ENCODE measurements around the gene CNIH4. TPM values are rescaled to one million over a fixed set of nuclear protein-coding genes. Genes with fewer than 3 reads are reported as not detected.
A peak's percentile ranks its signal among the peaks of the same experiment; 100 is the strongest.

Gene CNIH4
- total and polyA plus RNA-seq, 10 of the 15 experiments (the other 5 are each of a cell fraction or from before 2014, with no cell fraction given): 23.2 to 173 (median 51.4) TPM

DNA sequence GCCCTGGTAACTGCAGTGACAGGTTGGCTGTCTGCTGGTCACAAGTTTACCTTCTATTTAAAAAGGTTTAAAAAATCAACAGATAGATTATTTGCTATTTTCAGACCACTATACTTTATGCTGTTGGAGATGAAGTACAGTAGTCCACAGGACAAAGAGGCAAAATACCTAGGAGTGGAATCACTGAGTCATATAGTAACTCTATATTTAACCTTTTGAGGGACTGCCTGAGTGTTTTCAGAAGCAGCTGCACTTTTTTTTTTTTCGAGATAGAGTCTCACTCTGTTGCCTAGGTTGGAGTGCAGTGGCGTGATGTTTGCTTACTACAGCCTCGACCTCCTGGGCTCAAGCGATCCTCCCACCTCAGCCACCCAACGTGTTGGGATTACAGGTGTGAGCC, 11.7 kb downstream of the CNIH4 start (continued):
- TF ChIP-seq, protein P1, sequence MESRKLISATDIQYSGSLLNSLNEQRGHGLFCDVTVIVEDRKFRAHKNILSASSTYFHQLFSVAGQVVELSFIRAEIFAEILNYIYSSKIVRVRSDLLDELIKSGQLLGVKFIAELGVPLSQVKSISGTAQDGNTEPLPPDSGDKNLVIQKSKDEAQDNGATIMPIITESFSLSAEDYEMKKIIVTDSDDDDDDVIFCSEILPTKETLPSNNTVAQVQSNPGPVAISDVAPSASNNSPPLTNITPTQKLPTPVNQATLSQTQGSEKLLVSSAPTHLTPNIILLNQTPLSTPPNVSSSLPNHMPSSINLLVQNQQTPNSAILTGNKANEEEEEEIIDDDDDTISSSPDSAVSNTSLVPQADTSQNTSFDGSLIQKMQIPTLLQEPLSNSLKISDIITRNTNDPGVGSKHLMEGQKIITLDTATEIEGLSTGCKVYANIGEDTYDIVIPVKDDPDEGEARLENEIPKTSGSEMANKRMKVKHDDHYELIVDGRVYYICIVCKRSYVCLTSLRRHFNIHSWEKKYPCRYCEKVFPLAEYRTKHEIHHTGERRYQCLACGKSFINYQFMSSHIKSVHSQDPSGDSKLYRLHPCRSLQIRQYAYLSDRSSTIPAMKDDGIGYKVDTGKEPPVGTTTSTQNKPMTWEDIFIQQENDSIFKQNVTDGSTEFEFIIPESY (IDR thresholded peaks at IDR 0.05): no peak
- TF ChIP-seq RBBP5 (conservative IDR thresholded peaks at IDR 0.05) (no peak), SMARCA5 (IDR thresholded peaks at IDR 0.05) (no peak), YBX1 (IDR thresholded peaks at IDR 0.05) (no peak), RAD21 (IDR thresholded peaks at IDR 0.05; ENCODE audit: insufficient read depth, low read depth, low read length) (no peak), CEBPB (IDR thresholded peaks at IDR 0.05; ENCODE audit: borderline replicate concordance in 1 of 2, low read depth in 2 of 2, low read length in 2 of 2) (no peak), SIN3A (IDR thresholded peaks at IDR 0.05; ENCODE audit: low read depth, low read length) (no peak), EED (IDR thresholded peaks at IDR 0.05; ENCODE audit: low read depth) (peak; percentile 30; the same call in 1 of the 2 replicates), KDM1A (IDR thresholded peaks at IDR 0.05; ENCODE audit: borderline replicate concordance) (no peak), POU2F2 (IDR thresholded peaks at IDR 0.05; ENCODE audit: borderline replicate concordance, low read depth, low read length) (no peak), RAD51 (IDR thresholded peaks at IDR 0.05) (no peak), PAX5 (IDR thresholded peaks at IDR 0.05; ENCODE audit: borderline replicate concordance, low read depth, low read length) (no peak), ASH2L (IDR thresholded peaks at IDR 0.05; ENCODE audit: borderline replicate concordance, low read depth) (no peak), POLR2A (IDR thresholded peaks at IDR 0.05; ENCODE audit: low read depth, low read length) (no peak)
- TF ChIP-seq, protein P2, sequence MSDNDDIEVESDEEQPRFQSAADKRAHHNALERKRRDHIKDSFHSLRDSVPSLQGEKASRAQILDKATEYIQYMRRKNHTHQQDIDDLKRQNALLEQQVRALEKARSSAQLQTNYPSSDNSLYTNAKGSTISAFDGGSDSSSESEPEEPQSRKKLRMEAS (IDR thresholded peaks at IDR 0.05; ENCODE audit: low read depth, low read length): no peak
- TF ChIP-seq, protein P3, sequence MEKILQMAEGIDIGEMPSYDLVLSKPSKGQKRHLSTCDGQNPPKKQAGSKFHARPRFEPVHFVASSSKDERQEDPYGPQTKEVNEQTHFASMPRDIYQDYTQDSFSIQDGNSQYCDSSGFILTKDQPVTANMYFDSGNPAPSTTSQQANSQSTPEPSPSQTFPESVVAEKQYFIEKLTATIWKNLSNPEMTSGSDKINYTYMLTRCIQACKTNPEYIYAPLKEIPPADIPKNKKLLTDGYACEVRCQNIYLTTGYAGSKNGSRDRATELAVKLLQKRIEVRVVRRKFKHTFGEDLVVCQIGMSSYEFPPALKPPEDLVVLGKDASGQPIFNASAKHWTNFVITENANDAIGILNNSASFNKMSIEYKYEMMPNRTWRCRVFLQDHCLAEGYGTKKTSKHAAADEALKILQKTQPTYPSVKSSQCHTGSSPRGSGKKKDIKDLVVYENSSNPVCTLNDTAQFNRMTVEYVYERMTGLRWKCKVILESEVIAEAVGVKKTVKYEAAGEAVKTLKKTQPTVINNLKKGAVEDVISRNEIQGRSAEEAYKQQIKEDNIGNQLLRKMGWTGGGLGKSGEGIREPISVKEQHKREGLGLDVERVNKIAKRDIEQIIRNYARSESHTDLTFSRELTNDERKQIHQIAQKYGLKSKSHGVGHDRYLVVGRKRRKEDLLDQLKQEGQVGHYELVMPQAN (conservative IDR thresholded peaks at IDR 0.05): no peak
- TF ChIP-seq, protein P4, sequence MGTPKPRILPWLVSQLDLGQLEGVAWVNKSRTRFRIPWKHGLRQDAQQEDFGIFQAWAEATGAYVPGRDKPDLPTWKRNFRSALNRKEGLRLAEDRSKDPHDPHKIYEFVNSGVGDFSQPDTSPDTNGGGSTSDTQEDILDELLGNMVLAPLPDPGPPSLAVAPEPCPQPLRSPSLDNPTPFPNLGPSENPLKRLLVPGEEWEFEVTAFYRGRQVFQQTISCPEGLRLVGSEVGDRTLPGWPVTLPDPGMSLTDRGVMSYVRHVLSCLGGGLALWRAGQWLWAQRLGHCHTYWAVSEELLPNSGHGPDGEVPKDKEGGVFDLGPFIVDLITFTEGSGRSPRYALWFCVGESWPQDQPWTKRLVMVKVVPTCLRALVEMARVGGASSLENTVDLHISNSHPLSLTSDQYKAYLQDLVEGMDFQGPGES (IDR thresholded peaks at IDR 0.05): no peak
- TF ChIP-seq, protein P5, sequence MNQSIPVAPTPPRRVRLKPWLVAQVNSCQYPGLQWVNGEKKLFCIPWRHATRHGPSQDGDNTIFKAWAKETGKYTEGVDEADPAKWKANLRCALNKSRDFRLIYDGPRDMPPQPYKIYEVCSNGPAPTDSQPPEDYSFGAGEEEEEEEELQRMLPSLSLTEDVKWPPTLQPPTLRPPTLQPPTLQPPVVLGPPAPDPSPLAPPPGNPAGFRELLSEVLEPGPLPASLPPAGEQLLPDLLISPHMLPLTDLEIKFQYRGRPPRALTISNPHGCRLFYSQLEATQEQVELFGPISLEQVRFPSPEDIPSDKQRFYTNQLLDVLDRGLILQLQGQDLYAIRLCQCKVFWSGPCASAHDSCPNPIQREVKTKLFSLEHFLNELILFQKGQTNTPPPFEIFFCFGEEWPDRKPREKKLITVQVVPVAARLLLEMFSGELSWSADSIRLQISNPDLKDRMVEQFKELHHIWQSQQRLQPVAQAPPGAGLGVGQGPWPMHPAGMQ (IDR thresholded peaks at IDR 0.05; ENCODE audit: borderline replicate concordance): no peak
- TF ChIP-seq, protein P6, sequence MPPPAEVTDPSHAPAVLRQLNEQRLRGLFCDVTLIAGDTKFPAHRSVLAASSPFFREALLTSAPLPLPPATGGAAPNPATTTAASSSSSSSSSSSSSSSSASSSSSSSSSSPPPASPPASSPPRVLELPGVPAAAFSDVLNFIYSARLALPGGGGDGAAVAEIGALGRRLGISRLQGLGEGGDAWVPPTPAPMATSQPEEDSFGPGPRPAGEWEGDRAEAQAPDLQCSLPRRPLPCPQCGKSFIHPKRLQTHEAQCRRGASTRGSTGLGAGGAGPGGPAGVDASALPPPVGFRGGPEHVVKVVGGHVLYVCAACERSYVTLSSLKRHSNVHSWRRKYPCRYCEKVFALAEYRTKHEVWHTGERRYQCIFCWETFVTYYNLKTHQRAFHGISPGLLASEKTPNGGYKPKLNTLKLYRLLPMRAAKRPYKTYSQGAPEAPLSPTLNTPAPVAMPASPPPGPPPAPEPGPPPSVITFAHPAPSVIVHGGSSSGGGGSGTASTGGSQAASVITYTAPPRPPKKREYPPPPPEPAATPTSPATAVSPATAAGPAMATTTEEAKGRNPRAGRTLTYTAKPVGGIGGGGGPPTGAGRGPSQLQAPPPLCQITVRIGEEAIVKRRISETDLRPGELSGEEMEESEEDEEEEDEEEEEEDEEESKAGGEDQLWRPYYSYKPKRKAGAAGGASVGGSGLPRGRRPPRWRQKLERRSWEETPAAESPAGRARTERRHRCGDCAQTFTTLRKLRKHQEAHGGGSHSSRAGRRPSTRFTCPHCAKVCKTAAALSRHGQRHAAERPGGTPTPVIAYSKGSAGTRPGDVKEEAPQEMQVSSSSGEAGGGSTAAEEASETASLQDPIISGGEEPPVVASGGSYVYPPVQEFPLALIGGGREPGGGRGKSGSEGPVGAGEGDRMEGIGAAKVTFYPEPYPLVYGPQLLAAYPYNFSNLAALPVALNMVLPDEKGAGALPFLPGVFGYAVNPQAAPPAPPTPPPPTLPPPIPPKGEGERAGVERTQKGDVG (CRISPR knock-in tag; IDR thresholded peaks at IDR 0.05): no peak
- TF ChIP-seq, protein P7, sequence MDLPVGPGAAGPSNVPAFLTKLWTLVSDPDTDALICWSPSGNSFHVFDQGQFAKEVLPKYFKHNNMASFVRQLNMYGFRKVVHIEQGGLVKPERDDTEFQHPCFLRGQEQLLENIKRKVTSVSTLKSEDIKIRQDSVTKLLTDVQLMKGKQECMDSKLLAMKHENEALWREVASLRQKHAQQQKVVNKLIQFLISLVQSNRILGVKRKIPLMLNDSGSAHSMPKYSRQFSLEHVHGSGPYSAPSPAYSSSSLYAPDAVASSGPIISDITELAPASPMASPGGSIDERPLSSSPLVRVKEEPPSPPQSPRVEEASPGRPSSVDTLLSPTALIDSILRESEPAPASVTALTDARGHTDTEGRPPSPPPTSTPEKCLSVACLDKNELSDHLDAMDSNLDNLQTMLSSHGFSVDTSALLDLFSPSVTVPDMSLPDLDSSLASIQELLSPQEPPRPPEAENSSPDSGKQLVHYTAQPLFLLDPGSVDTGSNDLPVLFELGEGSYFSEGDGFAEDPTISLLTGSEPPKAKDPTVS (IDR thresholded peaks at IDR 0.05; ENCODE audit: low read depth, low read length): no peak
